GM19328 (cell line): Measurements from ENCODE around the gene CCDC197.

ENCODE experiments used
- ATAC-seq: cut with Tn5 transposase; IDR thresholded peaks from one replicate; pipeline ENCODE4 v1.9.1; 2021; ENCODE audit warnings: mild to moderate bottlenecking, moderate library complexity; ENCODE audit not compliant: unreplicated experiment

Gene CCDC197

DNA sequence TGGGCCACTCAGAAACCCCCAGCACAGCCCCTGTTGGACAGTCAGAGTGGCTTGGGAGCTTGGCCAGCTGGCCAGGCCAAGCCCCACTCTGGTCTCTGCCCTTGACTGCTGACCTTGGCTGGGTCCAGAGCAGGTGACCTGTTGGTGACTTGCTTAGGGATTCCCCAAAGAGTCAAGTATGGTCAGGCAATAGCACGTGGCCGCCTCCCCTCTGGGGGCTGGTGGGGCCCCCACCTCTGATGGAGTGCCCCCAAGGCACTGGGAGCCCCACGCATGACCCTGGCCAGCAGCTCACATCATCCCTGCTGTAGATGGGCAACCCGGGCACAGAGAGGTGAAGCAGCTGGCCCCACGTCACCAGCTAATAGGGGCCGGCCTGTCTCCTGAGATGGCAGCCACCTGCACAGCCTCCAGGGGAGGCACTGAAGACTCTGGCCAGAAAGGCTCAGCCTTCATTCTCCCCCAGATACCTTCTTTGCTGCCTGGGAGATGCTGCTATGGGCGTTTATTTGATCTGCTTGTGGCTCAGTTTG, 1.8 kb downstream of the CCDC197 start:
- no peak for ATAC-seq

DNA sequence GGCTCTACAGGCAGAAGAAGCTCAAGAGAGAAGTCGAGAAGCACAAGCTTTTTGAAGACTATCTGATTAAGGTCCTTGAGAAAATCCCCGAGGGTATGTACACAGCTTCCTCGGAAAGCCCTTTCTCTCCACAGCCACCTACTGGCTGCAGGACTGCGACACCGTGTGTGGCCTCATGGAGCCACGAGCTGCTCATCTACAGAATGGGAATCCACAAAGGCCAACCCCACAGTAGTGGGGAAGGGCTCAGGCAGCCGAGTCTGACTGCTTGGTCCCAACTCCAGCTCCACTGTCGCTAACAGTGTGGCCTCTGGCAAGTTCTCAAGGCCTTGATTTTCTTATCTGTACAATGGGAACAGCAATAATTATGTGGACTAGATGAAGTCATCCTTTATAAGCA, 2.5 kb downstream of the CCDC197 start:
- ATAC-seq: no peak

DNA sequence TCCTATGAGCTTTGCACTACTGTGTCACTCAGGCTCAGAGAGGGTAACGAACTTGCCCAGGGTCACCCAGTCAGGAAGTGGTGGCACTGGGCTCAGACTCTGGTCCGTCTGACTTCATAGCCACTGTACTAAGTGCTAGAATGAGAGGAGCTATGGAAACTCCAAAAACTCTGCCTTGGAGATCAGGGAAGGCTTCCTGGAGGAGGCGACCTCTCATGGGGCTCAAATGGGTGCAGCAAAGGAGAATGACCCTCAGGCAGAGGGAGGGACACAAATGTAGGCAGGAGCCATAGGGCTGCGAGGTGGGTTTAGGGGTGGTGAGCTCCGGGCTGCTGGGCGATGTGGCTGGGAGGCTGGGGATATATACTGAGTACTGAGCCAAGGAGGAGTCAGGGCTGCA, 3.2 kb downstream of the CCDC197 start:
- ATAC-seq: no peak

DNA sequence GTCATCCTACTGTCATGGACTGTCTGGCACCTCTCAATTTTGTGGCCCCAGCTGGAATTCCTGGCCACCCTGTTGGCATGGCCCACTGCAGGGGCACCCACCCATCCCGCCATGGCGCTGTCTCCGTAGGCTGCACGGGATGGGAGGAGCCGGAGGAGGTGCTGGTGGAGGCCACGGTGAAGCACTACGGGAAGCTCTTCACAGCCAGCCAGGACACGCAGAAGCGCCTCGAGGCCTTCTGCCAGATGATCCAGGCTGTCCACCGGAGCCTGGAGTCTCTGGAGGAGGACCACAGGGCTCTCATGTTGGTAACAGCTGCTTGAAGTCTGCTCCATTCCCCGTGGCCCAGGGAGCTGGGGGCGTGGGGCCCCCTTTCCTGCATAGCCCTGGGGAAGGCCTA, 3.9 kb downstream of the CCDC197 start:
- no peak for ATAC-seq

GRCh38 chr14:94001501-94002396, 4.6 kb downstream of the CCDC197 start:
- ATAC-seq: no peak

DNA sequence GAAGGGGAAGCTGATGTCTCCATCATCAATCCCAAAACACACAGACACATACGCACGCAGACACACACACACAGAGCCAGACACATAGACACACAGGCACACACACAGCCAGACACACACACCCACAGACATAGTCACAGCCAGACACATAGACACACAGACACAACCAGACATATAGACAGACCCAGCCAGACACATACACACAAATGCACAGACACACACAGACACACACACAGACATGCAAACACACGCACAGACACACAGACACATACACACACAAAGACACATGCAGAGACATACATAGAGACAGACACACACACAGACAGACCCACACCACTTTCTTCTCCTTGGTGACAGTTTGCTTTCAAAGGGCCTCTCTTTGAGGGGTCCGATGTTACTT, 6.3 kb downstream of the CCDC197 start:
- ATAC-seq: no peak

DNA sequence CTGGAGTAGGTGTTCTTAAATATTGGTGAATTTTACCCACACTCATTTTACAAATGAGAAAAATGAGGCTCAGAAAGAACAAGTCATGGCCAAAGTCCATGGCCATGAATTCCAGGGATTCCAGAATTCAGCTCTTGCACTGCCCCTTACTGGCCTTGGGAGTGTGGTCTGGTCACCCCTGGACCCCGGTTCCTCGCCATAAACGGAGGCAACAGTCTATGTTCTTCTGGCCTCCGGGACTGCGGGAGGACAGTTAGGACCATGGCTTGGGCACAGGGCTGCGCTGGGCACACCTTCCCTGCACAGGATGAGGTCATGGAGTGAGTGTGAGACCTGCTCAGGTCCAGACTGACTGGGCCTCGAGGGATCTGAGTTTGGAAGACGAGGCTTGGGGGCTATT, 6.9 kb downstream of the CCDC197 start:
- ATAC-seq: no peak

DNA sequence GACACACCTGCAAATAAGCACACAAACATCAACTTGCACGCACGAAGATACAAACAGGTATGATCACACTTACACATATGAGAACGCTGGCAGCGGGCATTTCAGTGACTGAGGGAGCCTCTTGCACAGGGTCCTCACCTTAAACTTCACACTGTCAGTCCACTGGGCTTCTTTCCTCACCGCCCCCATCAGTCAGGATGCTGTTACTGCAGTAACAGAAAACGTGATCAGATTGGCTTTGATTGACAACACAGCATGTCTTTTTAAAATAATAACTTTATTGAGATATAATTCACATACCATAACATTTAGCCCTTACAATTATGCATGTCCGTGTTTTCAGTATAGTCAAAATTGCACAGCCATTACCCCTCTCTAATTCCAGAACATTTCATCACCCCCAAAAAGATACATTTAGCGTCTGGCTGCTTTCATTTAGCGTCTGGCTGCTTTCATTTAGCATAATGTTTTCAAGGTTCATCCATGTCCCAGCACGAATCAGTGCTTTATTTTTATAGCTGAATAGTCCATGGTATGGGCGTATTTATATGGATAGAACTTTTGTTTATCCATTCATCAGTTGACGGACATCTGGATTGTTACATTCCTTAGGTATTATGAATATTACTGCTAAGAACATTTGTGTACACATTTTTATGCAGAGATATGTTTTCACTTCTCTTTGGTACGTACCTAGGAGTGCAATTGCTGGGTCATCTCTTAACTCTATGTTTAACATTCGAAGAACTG, 8.4 kb downstream of the CCDC197 start:
- no peak for ATAC-seq

- no peak for ATAC-seq
Observed at GRCh38 chr14:94008234-94008633, 11.1 kb downstream of the CCDC197 start.

GRCh38 chr14:94009767-94010166, 12.7 kb downstream of the CCDC197 start:
- ATAC-seq: peak; percentile 51

DNA sequence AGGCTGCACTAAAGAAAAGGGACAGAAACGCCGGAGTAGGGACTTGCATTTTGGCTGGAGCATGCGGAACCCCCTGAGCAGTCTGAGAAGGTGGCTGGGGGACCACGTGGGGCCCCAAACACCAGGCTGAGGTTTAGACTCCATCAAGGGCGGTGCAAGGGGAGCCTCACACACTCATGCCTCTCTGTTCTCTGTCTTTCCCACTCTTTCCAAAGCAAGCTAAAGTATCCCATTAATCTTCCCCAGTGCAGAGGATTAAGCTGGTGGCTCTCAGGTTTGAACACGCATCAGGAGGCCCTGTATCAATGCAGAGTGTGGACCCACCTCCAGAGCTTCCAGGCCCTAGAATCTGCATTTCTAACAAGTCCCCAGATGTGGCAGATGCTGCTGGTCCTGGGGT, 13.5 kb downstream of the CCDC197 start:
- no peak for ATAC-seq

DNA sequence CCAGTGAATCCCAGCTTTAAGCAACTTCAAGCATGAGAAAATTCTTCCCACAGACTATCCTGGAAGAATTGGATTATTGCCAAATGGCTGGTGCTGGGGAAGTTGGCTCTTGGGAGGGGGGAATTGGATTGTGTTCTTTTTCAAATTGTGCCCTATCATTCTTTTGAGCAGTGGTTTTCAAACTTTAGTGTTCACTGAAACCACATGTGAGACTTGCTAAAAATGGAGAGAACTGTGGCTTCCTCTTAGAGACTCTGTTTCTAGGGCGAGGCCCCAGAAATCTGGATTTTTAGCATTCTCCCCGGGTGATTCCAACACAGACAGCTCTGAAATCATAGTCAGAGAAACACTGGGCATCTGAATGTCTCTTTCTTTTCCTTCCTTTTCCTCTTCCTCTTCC, 14.7 kb downstream of the CCDC197 start:
- ATAC-seq: no peak

DNA sequence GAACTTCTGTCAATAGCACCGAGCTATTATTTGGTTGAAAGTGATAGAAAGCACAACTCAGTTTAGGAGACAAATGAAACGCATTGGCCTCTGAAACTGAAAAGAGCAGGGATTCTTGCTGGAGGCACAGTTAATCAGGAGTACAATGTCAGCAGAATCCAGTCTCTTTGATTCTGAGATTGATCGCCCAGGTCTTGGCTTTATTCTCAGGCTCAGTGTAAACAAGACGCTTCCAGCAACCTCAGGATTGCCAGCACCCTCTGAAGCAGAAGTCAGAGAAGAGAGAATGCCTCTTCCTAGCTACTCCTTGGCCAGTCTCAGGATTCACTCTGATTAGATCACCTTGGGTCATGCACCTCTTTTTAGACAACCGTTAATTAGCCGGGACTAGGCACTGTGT, 17.3 kb downstream of the CCDC197 start:
- no peak for ATAC-seq

GRCh38 chr14:94015223-94015622, 18.1 kb downstream of the CCDC197 start:
- no peak for ATAC-seq

- ATAC-seq: no peak
Observed at GRCh38 chr14:94016446-94016976, 19.4 kb downstream of the CCDC197 start.

GRCh38 chr14:94018308-94018707, 21.2 kb downstream of the CCDC197 start:
- no peak for ATAC-seq

- no peak for ATAC-seq
Observed at GRCh38 chr14:94019329-94019728, 22.2 kb downstream of the CCDC197 start.

DNA sequence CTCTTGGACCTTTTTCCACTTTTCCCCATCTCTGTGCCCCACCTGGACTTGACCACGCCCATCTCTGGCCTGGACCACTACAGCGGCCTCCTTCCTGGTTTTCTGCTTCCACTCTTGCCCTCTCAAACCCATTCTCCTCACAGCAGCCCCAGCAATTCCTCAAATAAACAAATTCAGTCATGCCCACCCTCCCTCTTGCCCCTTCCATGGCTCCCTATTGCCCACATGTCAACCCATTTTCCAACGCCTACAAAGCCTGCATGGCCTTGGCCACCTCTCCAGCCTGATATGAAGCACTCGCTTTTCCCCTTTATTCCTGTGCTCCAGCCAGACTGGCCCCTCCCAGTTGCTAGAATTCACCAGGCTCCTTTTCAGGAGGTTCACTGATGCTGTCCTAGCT, 23.2 kb downstream of the CCDC197 start:
- ATAC-seq: no peak

GRCh38 chr14:94021001-94021400, 23.9 kb downstream of the CCDC197 start:
- no peak for ATAC-seq

GRCh38 chr14:94021416-94022157, 24.5 kb downstream of the CCDC197 start:
- no peak for ATAC-seq
